C1 segment of cervical spinal cord (tissue), 14 donors: ENCODE data around the gene PCMTD2.

Source experiments
- DNase-seq, 14 donors: peaks; one replicate each; lab custom pipeline; 2025; lab: John Stamatoyannopoulos, UW

The PCMTD2 gene

DNA sequence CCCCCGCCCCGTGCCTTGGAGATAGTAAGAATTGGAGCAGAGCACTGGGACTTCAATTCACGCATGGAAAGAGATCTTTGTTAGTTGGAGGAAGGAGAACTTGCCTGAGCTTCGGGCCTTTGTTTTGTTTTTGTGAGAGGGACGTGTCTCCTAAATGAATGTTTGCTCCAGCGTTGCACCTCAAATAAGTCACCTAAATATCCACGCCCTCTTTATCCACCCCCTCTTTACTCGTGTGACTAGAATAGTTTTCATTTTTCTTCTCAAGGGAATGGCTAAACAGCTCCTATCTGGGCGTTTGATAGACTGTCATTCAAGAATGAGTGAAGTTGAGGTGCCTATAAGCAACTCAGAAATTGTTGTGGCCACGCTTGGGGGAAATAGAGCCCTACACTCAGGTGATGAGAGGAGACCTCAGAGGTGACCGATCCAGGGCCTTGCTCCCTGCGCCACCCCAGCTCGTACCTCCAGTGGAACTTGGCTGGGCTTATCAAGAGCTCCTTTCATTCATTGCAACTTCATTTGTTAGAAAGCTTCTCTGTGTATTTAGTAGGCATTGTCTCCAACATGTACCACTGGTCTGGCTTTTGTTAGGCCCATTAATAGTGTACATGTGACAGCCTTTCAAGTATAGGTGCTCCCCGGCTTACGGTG lies 861 bp downstream of the PCMTD2 start:
- DNase-seq = no peak

DNA sequence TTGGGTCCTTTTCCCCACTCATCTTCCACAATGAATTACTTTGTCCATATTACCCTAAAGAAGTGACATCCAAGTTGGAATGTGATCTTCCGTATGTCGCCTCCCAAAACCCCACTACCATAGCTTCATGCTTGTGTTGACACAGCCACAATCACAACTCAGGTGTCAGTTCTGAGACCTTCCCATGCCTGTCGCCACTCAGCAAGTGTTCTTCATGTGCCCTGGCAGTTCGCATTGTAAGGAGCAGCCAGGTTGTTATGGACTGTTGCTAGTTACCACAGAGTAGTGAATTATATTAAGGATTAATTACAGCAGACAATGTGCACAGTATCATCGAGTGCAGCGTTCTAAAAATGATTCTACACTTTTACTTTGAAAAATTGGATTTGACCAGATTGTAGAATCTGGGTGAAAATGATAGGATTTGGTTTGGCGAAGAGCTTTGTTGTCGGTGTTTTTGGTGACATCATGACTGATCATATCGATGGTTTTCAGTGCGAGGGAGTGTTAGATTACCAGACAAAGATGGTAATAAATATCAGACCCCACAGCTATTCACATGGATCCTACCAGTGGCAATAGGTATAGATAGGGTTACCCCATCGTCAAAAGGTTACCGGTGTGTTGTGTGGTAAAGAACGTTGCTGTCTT lies 1.7 kb downstream of the PCMTD2 start:
- DNase-seq = no peak

DNA sequence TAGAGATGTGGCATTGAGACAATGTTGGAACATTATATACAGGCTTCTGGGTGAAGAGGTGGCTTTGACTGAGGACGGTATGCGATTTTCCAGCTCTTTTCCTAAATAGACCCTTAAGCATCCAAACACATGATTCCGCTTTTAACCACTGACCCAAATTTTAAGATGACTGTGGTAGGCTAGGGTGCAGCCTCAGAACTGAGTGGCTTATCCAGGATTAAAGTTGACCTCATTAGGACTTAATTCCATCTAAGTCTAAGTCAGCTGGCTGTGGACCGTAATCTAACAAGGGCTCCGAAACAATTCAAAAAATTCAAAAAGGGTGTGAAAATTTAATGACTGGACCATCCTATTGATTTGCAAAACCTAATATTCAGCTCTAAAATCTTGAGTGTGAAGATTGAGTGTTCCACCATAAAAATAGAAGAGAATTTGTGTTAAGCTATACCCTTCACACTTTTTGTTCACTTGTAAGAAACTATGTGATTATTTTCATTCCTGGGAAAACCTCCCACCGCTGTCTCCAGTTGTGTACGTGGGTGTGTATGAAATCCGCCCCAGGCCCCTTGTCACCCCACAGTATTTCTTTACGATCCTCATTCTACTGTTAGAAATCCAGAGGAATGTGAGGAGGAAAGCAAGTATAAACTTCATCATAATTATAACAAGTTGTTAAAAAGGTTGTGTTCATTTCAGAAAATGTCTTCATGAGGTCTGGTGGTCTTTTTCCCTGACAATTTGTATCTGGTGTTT lies 2.7 kb downstream of the PCMTD2 start:
- no peak for DNase-seq

DNA sequence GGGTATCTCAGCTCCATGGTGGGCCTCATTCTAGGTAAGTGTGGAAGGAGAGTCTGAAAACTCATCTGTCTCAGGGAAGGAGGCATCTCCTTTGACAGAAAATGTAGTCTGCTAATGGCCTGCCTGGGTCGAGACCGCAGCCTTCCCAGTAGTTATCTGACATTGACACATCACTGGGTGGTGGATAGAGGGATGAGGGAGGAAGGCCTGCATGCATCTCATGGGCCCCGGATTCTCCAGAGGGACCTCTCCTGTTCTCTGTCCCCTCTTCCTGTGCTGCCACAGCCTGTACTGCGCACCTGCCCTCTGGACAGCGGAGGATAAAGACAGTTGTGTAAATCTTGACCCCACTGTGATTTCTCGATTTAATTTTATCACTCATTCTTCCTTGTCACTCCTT lies 4.7 kb downstream of the PCMTD2 start:
- DNase-seq = no peak

DNA sequence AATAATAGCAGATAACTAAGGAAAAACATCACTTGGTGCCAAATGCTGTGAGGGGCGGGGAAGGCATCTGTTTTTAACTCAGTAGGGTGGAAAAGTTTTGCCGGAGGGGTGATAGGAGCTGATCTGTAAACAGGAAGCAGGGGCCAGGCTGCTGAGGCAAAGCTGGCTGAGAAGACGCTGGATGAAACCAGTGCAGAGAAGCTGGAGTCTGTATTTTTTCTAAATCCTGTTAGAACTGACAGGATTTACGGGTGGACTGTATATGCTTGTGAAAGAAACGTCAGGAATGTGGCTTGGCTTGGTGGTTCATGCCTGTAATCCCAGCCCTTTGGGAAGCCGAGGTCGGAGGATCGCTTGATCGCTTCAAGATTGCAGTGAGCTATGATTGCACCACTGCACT lies 5.6 kb downstream of the PCMTD2 start:
- no peak for DNase-seq

DNA sequence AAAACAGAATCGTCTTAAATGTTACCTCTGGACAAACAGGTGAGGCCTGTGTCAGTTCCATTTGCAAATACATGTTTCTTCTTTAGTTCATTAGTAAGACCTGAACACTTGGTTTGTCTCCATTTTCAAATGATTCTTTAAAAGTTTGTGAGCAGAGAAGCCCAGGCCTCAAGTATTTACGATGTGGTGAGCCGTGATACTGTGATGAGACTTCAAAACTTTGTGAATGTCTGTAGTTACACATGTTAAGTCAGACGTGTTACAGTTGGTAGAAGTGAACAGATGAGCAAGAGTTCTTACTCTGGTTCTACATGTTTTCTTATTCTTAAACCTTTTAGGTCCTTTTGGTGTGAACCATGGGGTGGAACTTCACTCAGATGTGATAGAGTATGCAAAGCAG lies 8.5 kb downstream of the PCMTD2 start:
- no peak for DNase-seq

DNA sequence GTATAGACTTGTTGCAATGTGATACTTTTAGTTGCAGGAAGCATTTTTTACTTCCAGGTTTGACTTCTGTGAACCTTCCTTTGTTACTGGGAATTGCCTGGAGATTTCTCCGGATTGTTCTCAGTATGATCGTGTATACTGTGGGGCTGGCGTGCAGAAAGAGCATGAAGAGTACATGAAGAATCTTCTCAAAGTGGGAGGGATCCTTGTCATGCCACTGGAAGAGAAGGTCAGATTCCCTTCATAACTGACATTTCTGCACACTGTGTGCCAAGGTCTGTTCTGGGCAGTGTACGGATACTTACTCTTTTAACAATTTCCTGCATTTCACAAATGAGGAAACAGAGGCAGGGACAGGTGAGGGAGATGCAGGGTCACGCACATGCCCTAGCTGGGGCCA lies 9.7 kb downstream of the PCMTD2 start:
- no peak for DNase-seq

DNA sequence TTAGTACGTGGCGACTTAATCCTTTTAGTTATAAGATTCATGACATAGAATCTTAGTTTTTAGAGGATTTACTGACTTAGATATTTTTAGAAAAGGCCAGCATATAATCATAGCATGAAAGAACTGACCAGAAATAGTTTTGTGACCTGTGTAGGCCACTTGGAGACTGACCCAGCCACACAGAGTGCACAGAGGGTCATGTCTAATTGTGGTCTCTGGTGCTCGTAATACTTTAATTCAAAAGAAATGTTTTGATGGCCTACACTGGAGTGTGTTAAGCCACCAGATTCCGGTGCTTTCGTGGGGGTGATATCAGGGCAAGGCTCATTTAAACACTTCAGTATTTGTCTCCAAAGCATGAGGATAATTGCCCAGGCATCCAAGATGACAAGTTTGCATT lies 11.4 kb downstream of the PCMTD2 start:
- no peak for DNase-seq

DNA sequence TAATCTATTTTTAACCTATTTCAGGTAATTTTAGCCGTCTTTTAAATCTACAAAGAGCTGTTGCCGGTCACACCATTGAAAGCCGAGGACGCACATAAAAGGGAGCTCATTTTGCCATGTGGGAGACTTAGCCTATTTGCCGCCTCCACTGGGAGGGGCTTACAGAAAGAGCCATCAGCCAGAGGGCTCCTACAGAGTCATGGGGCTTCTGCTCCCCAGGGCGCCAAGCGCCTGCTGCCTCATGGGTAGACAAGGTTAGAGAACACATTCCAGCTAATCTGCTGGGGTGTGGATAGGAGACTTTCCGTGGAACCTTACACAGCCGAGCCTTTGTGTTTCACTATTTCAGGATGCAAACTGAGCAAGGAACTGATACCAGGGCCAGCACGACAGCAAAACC lies 12.6 kb downstream of the PCMTD2 start:
- no peak for DNase-seq

DNA sequence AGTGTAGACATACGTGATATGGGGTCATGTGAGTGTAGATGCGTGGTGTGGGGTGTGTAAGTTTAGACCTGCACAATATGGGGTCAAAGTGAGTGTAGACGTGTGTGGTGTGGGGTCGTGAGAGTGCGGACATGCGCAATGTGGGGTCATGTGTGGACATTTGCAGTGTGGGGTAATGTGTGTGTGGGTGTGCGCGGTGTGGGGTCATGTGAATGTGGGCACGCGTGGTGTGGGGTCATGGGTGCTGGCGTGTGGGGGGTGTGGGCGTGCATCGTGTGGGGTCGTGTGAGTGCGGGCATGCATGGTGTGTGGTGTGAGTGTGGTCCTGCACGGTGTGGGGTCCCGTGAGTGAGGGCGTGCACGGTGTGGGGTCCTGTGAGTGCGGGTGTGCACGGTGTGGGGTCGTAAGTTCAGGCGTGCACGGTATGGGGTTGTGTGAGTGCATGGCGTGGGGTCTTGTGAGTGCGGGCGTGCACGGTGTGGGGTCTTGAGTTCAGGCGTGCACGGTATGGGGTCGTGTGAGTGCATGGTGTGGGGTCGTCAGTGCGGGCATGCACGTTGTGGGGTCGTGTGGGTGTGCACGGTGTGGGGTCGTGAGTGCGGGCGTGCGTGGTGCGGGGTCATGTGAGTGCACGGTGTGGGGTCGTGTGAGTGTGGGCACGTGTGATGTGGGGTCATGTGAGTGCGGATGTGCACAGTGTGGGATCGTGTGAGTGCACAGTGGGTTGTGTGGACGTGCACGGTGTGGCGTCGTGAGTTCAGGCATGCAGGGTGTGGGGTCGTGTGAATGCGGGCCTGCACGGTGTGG lies 14.3 kb downstream of the PCMTD2 start:
- DNase-seq = no peak

DNA sequence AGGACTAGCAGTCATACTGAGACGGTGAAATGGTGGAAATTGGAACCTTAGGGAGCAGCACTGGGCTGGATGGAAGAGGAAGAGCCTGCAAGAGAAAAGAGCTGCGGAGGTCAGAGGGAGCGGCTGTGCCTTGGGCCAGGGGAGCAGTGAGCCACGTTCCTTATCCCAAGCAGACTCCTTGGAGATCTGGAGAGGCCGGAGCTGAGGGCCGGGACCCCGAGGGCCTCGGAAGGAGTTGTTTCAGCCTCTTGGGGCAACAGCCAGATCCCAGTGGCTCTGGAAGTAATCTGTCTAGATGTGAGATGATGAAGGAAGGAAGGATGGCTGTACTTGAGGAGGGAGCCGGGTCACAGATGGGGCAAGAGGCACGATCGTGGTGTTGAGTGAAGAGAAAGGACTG lies 16.1 kb downstream of the PCMTD2 start:
- DNase-seq = no peak

DNA sequence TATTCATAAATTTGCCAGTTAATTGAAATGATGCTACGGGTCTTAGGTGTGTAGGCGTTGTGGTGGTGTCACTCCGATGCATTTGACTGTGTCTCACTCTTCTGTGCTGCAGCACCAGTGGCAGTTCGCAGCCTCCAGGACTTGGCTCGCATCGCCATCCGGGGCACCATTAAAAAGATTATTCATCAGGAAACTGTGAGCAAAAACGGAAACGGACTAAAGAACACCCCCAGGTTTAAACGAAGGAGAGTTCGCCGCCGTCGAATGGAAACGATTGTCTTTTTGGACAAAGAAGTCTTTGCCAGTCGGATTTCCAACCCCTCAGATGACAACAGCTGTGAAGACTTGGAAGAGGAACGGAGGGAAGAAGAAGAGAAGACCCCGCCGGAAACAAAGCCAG lies 17.6 kb downstream of the PCMTD2 start:
- DNase-seq = no peak

DNA sequence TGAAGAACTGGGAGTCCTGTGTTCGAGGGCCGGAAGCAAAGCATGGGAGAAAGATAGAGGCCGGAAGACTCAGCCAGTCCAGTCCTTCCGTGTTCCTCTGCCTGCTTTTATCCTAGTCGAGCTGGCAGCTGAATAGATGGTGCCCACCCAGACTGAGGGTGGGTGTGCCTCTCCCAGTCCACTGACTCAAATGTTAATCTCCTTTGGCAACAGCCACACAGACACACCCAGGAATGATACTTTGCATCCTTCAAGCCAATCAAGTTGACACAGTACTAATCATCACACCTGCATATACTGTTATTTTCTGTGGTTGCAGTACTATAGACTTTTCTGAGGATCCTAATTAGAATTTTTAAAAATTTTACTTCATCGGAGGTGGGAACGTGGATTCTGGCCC lies 21.3 kb downstream of the PCMTD2 start:
- no peak for DNase-seq

DNA sequence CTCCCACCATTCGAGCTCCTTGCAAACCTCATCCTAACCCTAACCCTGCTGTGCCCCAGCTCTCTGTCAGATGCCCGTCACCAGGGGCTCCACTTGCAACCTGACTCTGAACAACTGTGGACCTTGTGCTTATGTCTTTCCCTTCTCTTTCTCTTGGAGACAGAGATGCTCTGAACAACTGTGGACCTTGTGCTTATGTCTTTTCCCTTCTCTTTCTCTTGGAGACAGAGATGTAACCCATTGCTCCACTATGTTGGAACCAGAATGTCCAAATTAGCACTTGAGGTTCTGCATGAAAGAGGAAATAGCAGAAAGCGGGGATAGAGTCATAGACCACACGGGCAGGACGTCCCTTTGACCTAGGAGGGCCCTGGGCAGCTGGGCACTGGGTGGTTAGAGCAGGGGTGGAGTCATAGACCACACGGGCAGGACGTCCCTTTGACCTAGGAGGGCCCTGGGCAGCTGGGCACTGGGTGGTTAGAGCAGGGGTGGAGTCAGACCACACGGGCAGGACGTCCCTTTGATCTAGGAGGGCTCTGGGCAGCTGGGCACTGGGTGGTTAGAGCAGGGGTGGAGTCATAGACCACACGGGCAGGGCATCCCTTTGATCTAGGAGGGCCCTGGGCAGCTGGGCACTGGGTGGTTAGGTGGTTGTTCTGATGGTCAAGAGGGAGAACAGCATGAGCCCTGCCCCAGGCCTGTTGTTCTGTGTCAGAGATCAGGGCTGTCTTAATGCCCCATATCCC lies 22.2 kb downstream of the PCMTD2 start:
- no peak for DNase-seq

DNA sequence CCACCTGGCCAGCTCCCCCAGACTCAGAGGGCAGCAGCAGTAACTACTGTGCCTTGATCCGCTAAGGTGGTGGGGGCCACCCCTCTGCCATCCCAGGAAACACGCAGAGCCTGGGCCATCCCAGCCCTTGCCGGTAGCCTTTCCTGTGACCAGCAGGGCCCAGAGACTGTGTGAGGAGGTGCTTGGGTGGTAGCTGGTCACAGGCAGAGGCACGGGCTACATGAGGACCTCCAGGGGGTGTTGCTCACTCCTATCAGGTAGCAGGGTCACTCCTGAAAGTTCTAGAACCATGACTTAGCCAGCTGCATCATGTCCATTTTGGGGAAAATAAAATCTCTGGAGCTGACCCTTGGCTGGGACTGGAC lies 22.8 kb downstream of the PCMTD2 start:
- DNase-seq = no peak

DNA sequence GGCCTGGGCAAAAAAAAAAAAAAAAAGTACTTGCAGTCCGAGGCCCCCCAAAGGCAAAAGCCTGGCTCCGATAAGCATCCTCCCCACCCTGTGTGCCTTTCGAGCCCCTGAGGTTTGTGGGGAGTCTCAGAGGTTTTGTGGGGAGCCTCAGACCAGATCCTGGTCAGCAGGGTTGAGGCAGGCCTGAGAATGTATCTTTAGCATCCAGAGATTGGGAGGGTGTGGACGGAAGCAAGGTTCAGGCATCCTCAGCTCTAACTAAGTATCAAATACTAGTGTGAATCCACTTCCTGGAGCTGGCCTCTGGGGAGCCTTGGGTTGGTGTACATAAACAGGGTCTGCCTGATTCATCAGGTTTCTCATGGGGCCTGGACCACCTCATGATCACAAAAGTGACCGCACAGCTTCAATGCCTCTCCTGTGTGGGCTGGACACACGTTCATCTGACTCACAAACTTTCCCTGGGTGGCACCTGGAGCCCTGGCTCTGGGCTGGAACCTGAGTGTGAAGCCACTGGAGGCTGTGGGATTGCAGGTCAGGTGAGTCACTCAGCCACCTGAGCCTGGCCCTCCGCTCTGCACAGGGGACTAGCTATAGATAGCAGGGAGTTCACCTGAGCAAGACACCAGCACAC lies 24.4 kb downstream of the PCMTD2 start:
- no peak for DNase-seq

DNA sequence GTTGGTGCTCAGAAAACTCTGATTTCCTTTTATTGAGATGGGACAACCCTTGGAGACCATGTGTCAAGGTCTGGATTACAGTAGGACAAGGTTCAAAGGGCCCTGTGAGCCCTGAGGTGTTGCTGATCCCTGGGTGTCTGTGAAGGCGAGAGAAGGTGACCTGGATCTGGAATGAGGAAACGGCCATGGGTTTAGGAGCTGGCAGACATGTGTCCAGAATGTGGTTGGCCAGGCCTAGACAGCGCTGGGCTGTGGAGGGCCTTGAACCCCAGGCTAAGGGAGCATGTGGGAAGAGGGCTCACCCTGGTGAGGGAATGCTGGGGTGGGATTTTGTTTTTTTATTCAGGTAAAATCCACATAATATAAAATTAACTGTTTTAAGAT lies 24.9 kb downstream of the PCMTD2 start:
- no peak for DNase-seq

DNA sequence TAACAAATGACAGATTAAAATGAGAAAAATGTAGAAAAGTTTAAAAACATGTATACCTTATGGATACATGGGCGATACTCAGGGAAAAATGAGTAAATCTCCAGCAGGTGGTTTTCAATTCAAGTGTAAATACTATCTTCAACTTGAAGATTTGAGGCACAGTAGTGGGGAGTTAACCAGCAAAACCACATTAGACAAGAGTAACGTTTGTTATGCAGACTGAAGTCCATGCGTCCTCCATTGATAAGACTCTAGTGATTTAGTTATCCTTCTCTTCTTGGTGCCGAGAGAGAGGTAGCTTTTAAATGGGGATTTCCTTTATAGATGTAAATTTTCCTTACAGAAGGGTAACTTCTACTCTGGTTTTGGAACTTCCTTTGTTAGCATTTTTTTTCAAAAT lies 28.1 kb downstream of the PCMTD2 start:
- no peak for DNase-seq

DNA sequence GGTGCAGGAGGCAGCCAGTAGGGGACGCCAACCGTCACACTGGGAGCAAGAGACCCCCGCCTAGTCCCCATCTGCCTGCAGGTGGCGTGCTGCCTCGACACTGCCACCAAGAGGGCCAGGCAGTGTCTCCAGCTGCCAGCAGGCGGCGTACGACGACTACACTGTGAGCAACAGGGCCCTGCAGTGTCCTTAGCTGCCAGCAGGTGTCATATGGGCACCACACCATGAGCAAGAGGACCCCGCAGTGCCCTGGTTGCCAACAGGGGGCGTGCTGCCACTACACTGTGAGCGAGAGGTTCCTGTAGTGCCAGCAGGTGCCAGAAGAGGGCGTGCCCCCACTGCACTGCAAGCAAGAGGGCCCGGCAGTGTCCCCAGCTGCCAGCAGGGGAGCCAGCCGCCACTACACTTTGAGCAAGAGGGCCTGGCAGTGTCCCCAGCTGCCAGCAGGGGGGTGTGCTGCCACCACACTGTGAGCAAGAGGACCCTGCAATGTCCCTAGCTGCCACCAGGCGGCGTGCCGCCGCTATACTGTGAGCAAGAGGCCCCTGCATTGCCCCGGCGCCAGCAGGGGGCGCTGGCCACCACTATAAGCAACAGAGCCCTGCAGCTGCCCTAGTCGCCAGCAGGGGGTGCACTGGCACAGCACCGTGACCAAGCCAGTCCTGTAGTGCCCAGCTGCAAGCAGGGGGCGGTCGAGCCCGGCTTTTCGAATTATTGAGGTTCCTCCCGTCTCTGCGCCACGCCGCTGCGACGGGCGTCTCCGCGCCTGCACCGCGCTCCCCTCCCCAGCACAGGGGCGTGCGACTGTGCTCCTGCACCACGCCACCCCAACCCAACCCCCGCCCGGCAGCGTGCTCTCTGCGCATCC lies 30.3 kb downstream of the PCMTD2 start:
- peak in 8 of 14 donors; percentile 7 to 90 (median 34) for DNase-seq
